Tracheal epithelial cell (primary cell): Measurements from ENCODE around the gene PDCD6IP. TPM values are rescaled to one million over a fixed set of nuclear protein-coding genes. Genes with fewer than 3 reads are reported as not detected.

Experiments used
- total RNA-seq: library from RNA; depleted of rRNA; stranded (reverse); fragments of >200 nt; gene quantifications from 2 replicates; pipeline ENCODE4 v1.2.1, GENCODE V29; 2014

The PDCD6IP gene, protein sequence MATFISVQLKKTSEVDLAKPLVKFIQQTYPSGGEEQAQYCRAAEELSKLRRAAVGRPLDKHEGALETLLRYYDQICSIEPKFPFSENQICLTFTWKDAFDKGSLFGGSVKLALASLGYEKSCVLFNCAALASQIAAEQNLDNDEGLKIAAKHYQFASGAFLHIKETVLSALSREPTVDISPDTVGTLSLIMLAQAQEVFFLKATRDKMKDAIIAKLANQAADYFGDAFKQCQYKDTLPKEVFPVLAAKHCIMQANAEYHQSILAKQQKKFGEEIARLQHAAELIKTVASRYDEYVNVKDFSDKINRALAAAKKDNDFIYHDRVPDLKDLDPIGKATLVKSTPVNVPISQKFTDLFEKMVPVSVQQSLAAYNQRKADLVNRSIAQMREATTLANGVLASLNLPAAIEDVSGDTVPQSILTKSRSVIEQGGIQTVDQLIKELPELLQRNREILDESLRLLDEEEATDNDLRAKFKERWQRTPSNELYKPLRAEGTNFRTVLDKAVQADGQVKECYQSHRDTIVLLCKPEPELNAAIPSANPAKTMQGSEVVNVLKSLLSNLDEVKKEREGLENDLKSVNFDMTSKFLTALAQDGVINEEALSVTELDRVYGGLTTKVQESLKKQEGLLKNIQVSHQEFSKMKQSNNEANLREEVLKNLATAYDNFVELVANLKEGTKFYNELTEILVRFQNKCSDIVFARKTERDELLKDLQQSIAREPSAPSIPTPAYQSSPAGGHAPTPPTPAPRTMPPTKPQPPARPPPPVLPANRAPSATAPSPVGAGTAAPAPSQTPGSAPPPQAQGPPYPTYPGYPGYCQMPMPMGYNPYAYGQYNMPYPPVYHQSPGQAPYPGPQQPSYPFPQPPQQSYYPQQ
- 199 and 222 TPM in 2 replicates for total RNA-seq

GRCh38 chr3:33798418-33799201, at the start of gene PDCD6IP:
Gene PDCD6IP (plus strand): TSS chr3:33798630. CDS start chr3:33798729, 99 bp downstream.

Other genes with a start within 250 kb of the PDCD6IP start
- gene CLASP2, start 80.4 kb upstream of the PDCD6IP start, total RNA-seq = 46.7 and 48.8 TPM in 2 replicates